22Rv1 (cell line): ENCODE measurements around the gene DMRTA2.

ENCODE experiments used
- CTCF ChIP-seq: fragments of 450-650 bp; IDR thresholded peaks from 2 replicates; pipeline ENCODE4 v1.5.1; 2017; ENCODE audit warnings: mild to moderate bottlenecking
- ZFX ChIP-seq: fragments of 450-650 bp; IDR thresholded peaks from 2 replicates; pipeline ENCODE4 v1.6.1; 2017; ENCODE audit warnings: antibody characterized with exemption, borderline replicate concordance

GRCh38 chr1:50447961-50448360 is 24.7 kb upstream of the DMRTA2 start:
- TF ChIP-seq CTCF (no peak), ZFX (no peak)
